Measurements from ENCODE around the gene CRB1.
A peak's percentile ranks its signal among the peaks of the same experiment; 100 is the strongest.

Gene CRB1

GRCh38 chr1:197268012-197268411 is at the start of gene CRB1:
TSS of gene CRB1 (plus strand) at chr1:197268252. CDS start at chr1:197268413, 161 bp downstream.
- H3K4me3 ChIP-seq (ENCODE audit: control insufficient read depth, low read depth, low read length): no peak within 1 kb of the TSS
- peak; percentile 10 for DNase-seq (ENCODE audit: low read depth)
- TF ChIP-seq CTCF (conservative IDR thresholded peaks at IDR 0.05; ENCODE audit: control insufficient read depth, insufficient read depth, low read depth, low read length): no peak

- TF ChIP-seq CTCF (conservative IDR thresholded peaks at IDR 0.05; ENCODE audit: control insufficient read depth, insufficient read depth, low read depth, low read length): no peak
- no peak overlapping the region for H3K4me3 ChIP-seq (ENCODE audit: control insufficient read depth, low read depth, low read length)
- DNase-seq (ENCODE audit: low read depth): no peak
These were observed 49.2 kb upstream of the CRB1 start for GRCh38 chr1:197218857-197219256.

- no peak for DNase-seq (ENCODE audit: low read depth)
- H3K4me3 ChIP-seq (ENCODE audit: control insufficient read depth, low read depth, low read length): no peak overlapping the region
- no peak for TF ChIP-seq CTCF (conservative IDR thresholded peaks at IDR 0.05; ENCODE audit: control insufficient read depth, insufficient read depth, low read depth, low read length)
These were observed 45.9 kb upstream of the CRB1 start for GRCh38 chr1:197222025-197222685.

GRCh38 chr1:197222780-197223179 is 45.3 kb upstream of the CRB1 start:
- DNase-seq (ENCODE audit: low read depth): no peak
- no peak overlapping the region for H3K4me3 ChIP-seq (ENCODE audit: control insufficient read depth, low read depth, low read length)
- no peak for TF ChIP-seq CTCF (conservative IDR thresholded peaks at IDR 0.05; ENCODE audit: control insufficient read depth, insufficient read depth, low read depth, low read length)

GRCh38 chr1:197224160-197224559 is 43.9 kb upstream of the CRB1 start:
- no peak for DNase-seq (ENCODE audit: low read depth)
- H3K4me3 ChIP-seq (ENCODE audit: control insufficient read depth, low read depth, low read length): no peak overlapping the region
- peak; percentile 17 for TF ChIP-seq CTCF (conservative IDR thresholded peaks at IDR 0.05; ENCODE audit: control insufficient read depth, insufficient read depth, low read depth, low read length)

DNA sequence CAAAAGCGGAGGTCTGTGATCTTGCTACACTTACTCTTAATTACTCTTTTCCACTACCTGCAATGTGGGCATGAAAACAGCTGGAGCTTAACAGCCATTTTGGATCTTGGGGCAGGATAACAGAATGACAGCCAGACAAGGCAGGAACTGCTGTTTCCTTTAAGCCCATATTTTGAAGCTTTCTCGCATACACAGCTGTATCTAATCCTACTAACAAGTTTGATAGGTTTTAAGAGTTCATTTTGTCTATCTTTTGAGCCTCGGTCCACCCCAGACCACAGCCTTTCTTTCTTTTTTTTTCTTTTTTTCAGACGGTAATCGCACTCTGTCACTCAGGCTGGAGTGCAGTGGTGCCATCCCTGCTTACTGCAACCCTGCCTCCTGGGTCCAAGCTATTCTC is 42.4 kb upstream of the CRB1 start:
- no peak overlapping the region for H3K4me3 ChIP-seq (ENCODE audit: control insufficient read depth, low read depth, low read length)
- no peak for TF ChIP-seq CTCF (conservative IDR thresholded peaks at IDR 0.05; ENCODE audit: control insufficient read depth, insufficient read depth, low read depth, low read length)
- no peak for DNase-seq (ENCODE audit: low read depth)

- TF ChIP-seq CTCF (conservative IDR thresholded peaks at IDR 0.05; ENCODE audit: control insufficient read depth, insufficient read depth, low read depth, low read length): no peak
- no peak for DNase-seq (ENCODE audit: low read depth)
These were observed 33.5 kb upstream of the CRB1 start for GRCh38 chr1:197234581-197234980.

More at GRCh38 chr1:197234581-197234980, 33.5 kb upstream of the CRB1 start:
- H3K4me3 ChIP-seq (ENCODE audit: control insufficient read depth, low read depth, low read length): no peak overlapping the region
